Peyer's patch (tissue), 4 donors: ENCODE results near the gene TTC14.

Source experiments
- CTCF ChIP-seq, 6 experiments: fragments of 450-650 bp in 4 of 6; fragments of 200-600 bp in 2 of 6; sonication (generic) in 1 of 6; IDR thresholded peaks; one replicate each; pipeline ENCODE4 v1.5.1; 2017 to 2019; ENCODE audit warnings: antibody characterized with exemption in 6 of 6, mild to moderate bottlenecking in 3 of 6, moderate library complexity in 1 of 6
- POLR2A ChIP-seq, 2 donors: fragments of 450-650 bp; IDR thresholded peaks; one replicate each; pipeline ENCODE4 v1.5.1; 2017; ENCODE audit warnings: antibody characterized with exemption in 2 of 2, mild to moderate bottlenecking in 2 of 2, moderate library complexity in 2 of 2

- peak in 1 of 6 experiments; percentile 7 for TF ChIP-seq CTCF (IDR thresholded peaks at IDR 0.05)
- no peak for TF ChIP-seq POLR2A (IDR thresholded peaks at IDR 0.05)
Measured at GRCh38 chr3:180617049-180617448, 15.1 kb downstream of the TTC14 start.
